ENCODE data around the gene SPTBN4. TPM values are rescaled to one million over a fixed set of nuclear protein-coding genes. Genes with fewer than 3 reads are reported as not detected.
"Not testable (repeated sequence)": the region's sequence is repeated elsewhere in the genome, so short reads cannot be mapped to it uniquely, and the experiment has no call there.

SPTBN4 gene
- total RNA-seq, 5 donors from 2014 or later (not counting 1 experiment from before 2014, with no cell fraction given): 0.37 to 1.2 (median 0.66) TPM

DNA sequence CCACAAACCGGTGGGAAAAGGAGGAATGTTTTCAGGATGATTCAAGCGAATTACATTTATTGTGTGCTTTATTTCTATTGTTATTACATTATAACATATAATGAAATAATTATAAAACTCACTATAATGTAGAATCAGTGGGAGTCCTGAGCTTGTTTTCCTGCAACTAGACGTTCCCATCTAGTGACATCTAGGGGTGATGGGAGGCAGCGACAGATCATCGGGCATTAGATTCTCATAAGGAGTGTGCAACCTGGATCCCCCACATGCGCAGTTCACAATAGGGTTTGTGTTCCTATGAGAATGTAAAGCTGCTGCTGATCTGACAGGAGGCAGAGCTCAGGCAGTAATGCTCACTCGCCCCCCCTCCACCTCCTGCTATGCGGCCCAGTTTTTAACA is 54.5 kb downstream of the SPTBN4 start:
- no peak overlapping the region for H3K4me3 Mint-ChIP-seq
- H3K27me3 Mint-ChIP-seq: peaks cover 21 to 27% of the 10 kb centered on the region in 2 donors
- H3K9me3 ChIP-seq: no peaks in the 10 kb centered on the region
- H3K27me3 ChIP-seq (replicated peaks in 1 of 2; ENCODE audit: control insufficient read depth in 2 of 2, extremely low read depth in 1 of 2, insufficient read depth in 2 of 2, low read length in 1 of 2): peaks cover 6 to 42% of the 10 kb centered on the region in 2 experiments
- 58% methylated on average over 2 of the region's 8 CpGs for WGBS (ENCODE audit: insufficient coverage)
- H3K4me3 ChIP-seq (ENCODE audit: control insufficient read depth in 1 of 2, extremely low read depth in 1 of 2, low read length in 1 of 2): no peak overlapping the region
- H3K36me3 ChIP-seq (ENCODE audit: control insufficient read depth in 2 of 2, extremely low read depth in 1 of 2, insufficient read depth in 1 of 2, low read length in 1 of 2): no peaks in the 10 kb centered on the region
- no peak overlapping the region for H3K27ac Mint-ChIP-seq
- ChIA-PET CTCF (interaction anchor here (0.6 to 1.4 kb wide), 5 partner anchors 29 to 225 kb away, joined by 3 to 11 read pairs (median 3); no protein-coding TSS in a partner anchor), POLR2A (no interaction called here)
- peaks cover 0 to 5% (median 4%) of the 10 kb centered on the region in 3 donors for H3K4me1 Mint-ChIP-seq
- DNase-seq (peak in 2 of 35 experiments; percentile 23 to 38), ATAC-seq (replicated peaks in 1 of 4) (no peak)
- H3K27ac ChIP-seq (ENCODE audit: low read length): no peak overlapping the region
- H3K36me3 Mint-ChIP-seq: no peaks in the 10 kb centered on the region
- H3K9me3 Mint-ChIP-seq: no peaks in the 10 kb centered on the region
- no peaks in the 10 kb centered on the region for H3K4me1 ChIP-seq (ENCODE audit: control insufficient read depth in 1 of 2, extremely low read depth in 1 of 2, insufficient read depth in 2 of 2, low read length in 2 of 2)

DNA sequence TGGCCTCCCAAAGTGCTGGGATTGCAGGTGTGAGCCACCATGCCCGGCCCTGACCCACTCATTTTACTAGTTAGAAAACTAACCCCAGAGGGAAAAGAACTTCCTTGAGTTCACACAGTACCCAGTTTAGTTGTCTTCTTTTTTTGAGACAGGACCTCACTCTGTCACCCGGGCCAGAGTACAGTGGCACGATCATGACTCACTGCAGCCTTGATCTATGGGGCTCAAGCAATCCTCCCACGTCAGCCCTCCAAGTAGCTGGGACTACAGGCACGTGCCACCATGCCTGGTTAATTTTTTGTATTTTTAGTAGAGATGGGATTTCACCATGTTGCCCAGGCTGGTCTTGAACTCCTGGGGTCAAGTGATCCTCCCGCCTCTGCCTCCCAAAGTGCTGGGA is 55.1 kb downstream of the SPTBN4 start:
- H3K4me1 ChIP-seq (ENCODE audit: control insufficient read depth in 1 of 2, extremely low read depth in 1 of 2, insufficient read depth in 2 of 2, low read length in 2 of 2); DNase-seq; H3K9me3 ChIP-seq; H3K4me1 Mint-ChIP-seq; H3K27ac ChIP-seq (ENCODE audit: low read length); ATAC-seq (replicated peaks in 1 of 4); H3K36me3 Mint-ChIP-seq; H3K4me3 Mint-ChIP-seq; H3K4me3 ChIP-seq (ENCODE audit: control insufficient read depth in 1 of 2, extremely low read depth in 1 of 2, low read length in 1 of 2); H3K9me3 Mint-ChIP-seq; H3K36me3 ChIP-seq (ENCODE audit: control insufficient read depth in 2 of 2, extremely low read depth in 1 of 2, insufficient read depth in 1 of 2, low read length in 1 of 2); H3K27ac Mint-ChIP-seq; POLR2A ChIA-PET: not testable (repeated sequence)
- 69% methylated on average over 3 of the region's 6 CpGs for WGBS (ENCODE audit: insufficient coverage)
- peaks cover 17 to 29% of the 10 kb centered on the region in 2 donors for H3K27me3 Mint-ChIP-seq
- peaks cover 6 to 42% of the 10 kb centered on the region in 2 experiments for H3K27me3 ChIP-seq (replicated peaks in 1 of 2; ENCODE audit: control insufficient read depth in 2 of 2, extremely low read depth in 1 of 2, insufficient read depth in 2 of 2, low read length in 1 of 2)
- CTCF ChIA-PET: interaction anchor here (0.7 to 1.4 kb wide), 4 partner anchors 28 to 622 kb away, joined by 3 to 11 read pairs (median 6); no protein-coding TSS in a partner anchor

DNA sequence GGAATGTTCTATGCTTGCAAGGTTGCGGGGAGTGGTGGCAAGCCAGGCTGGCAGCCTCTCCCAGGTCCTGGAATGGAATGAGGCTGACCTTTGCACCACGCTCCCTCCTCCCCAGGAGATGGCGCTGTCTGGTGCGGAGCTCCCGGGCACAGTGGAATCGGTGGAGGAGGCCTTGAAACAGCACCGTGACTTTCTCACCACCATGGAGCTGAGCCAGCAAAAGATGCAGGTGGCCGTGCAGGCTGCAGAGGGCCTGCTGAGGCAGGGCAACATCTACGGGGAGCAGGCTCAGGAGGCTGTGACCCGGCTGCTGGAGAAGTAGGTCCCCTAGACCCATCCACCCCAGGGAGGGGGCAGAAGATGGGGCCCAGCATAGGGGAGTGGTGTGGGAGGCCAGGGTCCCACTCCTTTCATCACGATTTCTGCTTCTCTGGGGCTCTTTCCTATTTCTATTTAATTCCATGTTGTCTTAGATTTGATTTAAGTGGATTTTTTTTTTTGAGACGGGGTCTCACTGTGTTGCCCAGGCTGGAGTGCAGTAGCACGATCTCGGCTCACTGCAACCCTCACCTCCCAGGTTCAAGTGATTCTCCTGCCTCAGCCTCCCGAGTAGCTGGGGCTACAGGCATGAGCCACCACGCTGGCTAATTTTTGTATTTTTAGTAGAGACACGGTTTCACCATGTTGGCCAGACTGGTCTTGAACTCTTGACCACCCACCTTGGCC is 56.7 kb downstream of the SPTBN4 start:
- Histone ChIP-seq H3K4me1 (ENCODE audit: control insufficient read depth in 1 of 2, extremely low read depth in 1 of 2, insufficient read depth in 2 of 2, low read length in 2 of 2) (no peaks in the 10 kb centered on the region), H3K9me3 (no peaks in the 10 kb centered on the region), H3K27me3 (replicated peaks in 1 of 2; ENCODE audit: control insufficient read depth in 2 of 2, extremely low read depth in 1 of 2, insufficient read depth in 2 of 2, low read length in 1 of 2) (peaks cover 6 to 35% of the 10 kb centered on the region in 2 experiments), H3K27ac (ENCODE audit: low read length) (no peak overlapping the region), H3K4me3 (ENCODE audit: control insufficient read depth in 1 of 2, extremely low read depth in 1 of 2, low read length in 1 of 2) (no peak overlapping the region), H3K36me3 (ENCODE audit: control insufficient read depth in 2 of 2, extremely low read depth in 1 of 2, insufficient read depth in 1 of 2, low read length in 1 of 2) (no peaks in the 10 kb centered on the region)
- DNase-seq (peak in 28 of 35 experiments; percentile 9 to 58 (median 26)), ATAC-seq (replicated peaks in 1 of 4) (peak; percentile 43 to 78 (median 50))
- Mint-ChIP-seq H3K4me3 (no peak overlapping the region), H3K9me3 (no peaks in the 10 kb centered on the region), H3K27ac (no peak overlapping the region), H3K36me3 (no peaks in the 10 kb centered on the region), H3K4me1 (peaks cover 4 to 5% (median 5%) of the 10 kb centered on the region in 3 donors), H3K27me3 (peaks cover 16 to 23% of the 10 kb centered on the region in 2 donors)
- CTCF ChIA-PET: interaction anchor here (0.6 to 0.7 kb wide), 4 partner anchors 33 to 380 kb away, joined by 3 to 4 read pairs (median 4); no protein-coding TSS in a partner anchor
- 51% methylated on average over 13 of the region's 17 CpGs for WGBS (ENCODE audit: insufficient coverage)
- POLR2A ChIA-PET: no interaction called here

DNA sequence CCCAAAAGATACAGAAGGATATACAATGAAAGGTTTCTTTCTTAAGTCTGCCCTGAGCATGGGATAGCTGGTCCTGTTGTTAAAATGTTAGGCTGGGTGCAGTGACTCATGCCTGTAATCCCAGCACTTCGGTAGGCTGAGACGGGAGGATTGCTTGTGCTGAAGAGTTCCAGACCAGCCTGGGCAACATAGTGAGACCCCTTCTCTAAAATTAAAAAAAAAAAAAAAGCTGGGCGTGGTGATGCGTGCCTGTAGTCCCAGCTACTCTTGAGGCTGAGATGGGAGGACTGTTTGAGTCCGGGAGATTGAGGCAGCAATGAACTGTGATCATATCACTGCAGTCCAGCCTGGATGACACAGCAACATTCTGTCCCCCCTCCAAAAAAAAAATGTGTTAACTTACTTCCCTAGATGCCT is 57.3 kb downstream of the SPTBN4 start:
- no peak for DNase-seq

DNA sequence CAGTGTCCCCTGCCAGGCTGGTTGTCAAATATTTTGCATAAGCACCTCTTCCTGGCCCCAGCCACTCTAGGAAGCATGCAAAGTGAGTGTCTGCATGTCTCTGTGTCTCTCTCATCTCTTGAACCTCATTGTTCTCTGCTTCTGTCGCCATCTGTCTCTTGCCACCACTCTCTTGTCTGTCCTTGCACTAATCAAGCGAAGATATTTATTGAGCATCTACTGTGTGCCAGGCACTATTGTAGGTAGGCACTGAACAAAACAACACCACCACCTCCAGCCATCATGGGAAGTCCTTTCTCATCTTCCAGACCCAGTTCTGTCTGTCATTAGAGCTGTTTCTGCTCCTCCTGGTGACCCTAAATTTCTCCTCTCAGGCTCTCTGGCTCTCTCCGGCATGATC is 57.9 kb downstream of the SPTBN4 start:
- Mint-ChIP-seq H3K27ac (no peak overlapping the region), H3K36me3 (no peaks in the 10 kb centered on the region), H3K4me1 (peaks cover 4 to 14% (median 5%) of the 10 kb centered on the region in 3 donors), H3K9me3 (no peaks in the 10 kb centered on the region), H3K27me3 (peaks cover 16 to 20% of the 10 kb centered on the region in 2 donors), H3K4me3 (no peak overlapping the region)
- ChIA-PET CTCF (interaction anchor here (0.5 to 0.6 kb wide), 5 partner anchors 9 to 1050 kb away, joined by 3 read pairs; no protein-coding TSS in a partner anchor), POLR2A (no interaction called here)
- no peaks in the 10 kb centered on the region for H3K36me3 ChIP-seq (ENCODE audit: control insufficient read depth in 2 of 2, extremely low read depth in 1 of 2, insufficient read depth in 1 of 2, low read length in 1 of 2)
- H3K4me3 ChIP-seq (ENCODE audit: control insufficient read depth in 1 of 2, extremely low read depth in 1 of 2, low read length in 1 of 2): no peak overlapping the region
- 86% methylated on average over 3 of the region's 3 CpGs for WGBS (ENCODE audit: insufficient coverage)
- H3K27ac ChIP-seq (ENCODE audit: low read length): no peak overlapping the region
- peaks cover 3 to 11% of the 10 kb centered on the region in 2 experiments for H3K4me1 ChIP-seq (ENCODE audit: control insufficient read depth in 1 of 2, extremely low read depth in 1 of 2, insufficient read depth in 2 of 2, low read length in 2 of 2)
- H3K9me3 ChIP-seq: no peaks in the 10 kb centered on the region
- ATAC-seq (replicated peaks in 1 of 4) (no peak), DNase-seq (no peak)
- H3K27me3 ChIP-seq (replicated peaks in 1 of 2; ENCODE audit: control insufficient read depth in 2 of 2, extremely low read depth in 1 of 2, insufficient read depth in 2 of 2, low read length in 1 of 2): peaks cover 5 to 34% of the 10 kb centered on the region in 2 experiments

More for the DNA sequence above, 57.3 kb downstream of the SPTBN4 start:
- H3K4me3 Mint-ChIP-seq: no peak overlapping the region
- 52% methylated on average over 2 of the region's 5 CpGs for WGBS (ENCODE audit: insufficient coverage)
- H3K27me3 Mint-ChIP-seq: peaks cover 16 to 20% of the 10 kb centered on the region in 2 donors
- peaks cover 3 to 10% (median 4%) of the 10 kb centered on the region in 3 donors for H3K4me1 Mint-ChIP-seq
- H3K4me3 ChIP-seq (ENCODE audit: control insufficient read depth in 1 of 2, extremely low read depth in 1 of 2, low read length in 1 of 2): no peak overlapping the region
- no peak overlapping the region for H3K27ac Mint-ChIP-seq
- no peak for ATAC-seq (replicated peaks in 1 of 4)
- peaks cover 5 to 34% of the 10 kb centered on the region in 2 experiments for H3K27me3 ChIP-seq (replicated peaks in 1 of 2; ENCODE audit: control insufficient read depth in 2 of 2, extremely low read depth in 1 of 2, insufficient read depth in 2 of 2, low read length in 1 of 2)
- H3K9me3 Mint-ChIP-seq: no peaks in the 10 kb centered on the region
- H3K4me1 ChIP-seq (ENCODE audit: control insufficient read depth in 1 of 2, extremely low read depth in 1 of 2, insufficient read depth in 2 of 2, low read length in 2 of 2): peaks cover 0 to 6% of the 10 kb centered on the region in 2 experiments
- H3K36me3 ChIP-seq (ENCODE audit: control insufficient read depth in 2 of 2, extremely low read depth in 1 of 2, insufficient read depth in 1 of 2, low read length in 1 of 2): no peaks in the 10 kb centered on the region
- no peaks in the 10 kb centered on the region for H3K9me3 ChIP-seq
- POLR2A ChIA-PET: no interaction called here
- no peak overlapping the region for H3K27ac ChIP-seq (ENCODE audit: low read length)
- H3K36me3 Mint-ChIP-seq: no peaks in the 10 kb centered on the region
- CTCF ChIA-PET: interaction anchor here (0.5 to 0.7 kb wide), 7 partner anchors 9 to 1050 kb away, joined by 3 to 4 read pairs (median 3); no protein-coding TSS in a partner anchor

DNA sequence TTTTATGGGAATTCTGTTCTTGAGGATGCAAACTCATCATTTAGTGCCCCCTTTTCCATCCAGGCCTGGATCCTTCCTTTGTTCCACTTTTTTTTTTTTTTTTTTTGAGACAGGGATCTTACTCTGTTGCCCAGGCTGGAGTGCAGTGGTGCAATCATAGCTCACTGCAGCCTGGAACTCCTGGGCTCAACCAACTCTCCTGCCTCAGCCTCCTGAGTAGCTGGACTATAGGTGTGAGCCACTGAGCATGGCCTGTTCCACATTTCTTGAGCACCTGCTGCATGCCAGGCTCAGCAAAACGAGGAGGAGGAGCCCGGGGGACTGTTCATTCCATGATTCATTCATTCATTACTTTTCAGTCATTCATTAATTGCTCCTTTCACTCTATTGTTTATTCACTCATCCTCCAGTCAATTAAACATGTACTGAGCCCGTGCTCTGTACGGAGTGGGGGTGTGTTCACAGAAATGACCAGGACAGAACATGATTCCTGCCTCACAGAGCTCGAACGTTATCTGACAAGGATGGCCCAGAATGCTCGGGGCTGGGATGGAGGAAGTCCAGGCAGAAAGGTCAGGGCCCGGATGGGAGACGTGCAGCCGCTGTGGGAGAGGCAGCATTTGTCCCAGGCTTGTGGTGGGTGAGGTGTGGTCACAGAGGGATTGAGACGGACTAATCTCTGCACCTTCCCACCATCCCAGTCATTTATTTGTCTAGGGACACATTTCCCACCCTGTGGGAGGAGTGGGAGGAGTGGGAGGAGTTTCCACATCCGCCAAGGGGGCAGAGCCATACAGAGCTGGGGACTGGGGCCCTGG is 58.6 kb downstream of the SPTBN4 start:
- H3K4me3 ChIP-seq (ENCODE audit: control insufficient read depth in 1 of 2, extremely low read depth in 1 of 2, low read length in 1 of 2): no peak overlapping the region
- Mint-ChIP-seq H3K27ac (no peak overlapping the region), H3K4me3 (no peak overlapping the region), H3K27me3 (peaks cover 9 to 18% of the 10 kb centered on the region in 2 donors), H3K9me3 (no peaks in the 10 kb centered on the region), H3K36me3 (no peaks in the 10 kb centered on the region), H3K4me1 (peaks cover 7 to 18% (median 10%) of the 10 kb centered on the region in 3 donors)
- peaks cover 5 to 36% of the 10 kb centered on the region in 2 experiments for H3K27me3 ChIP-seq (replicated peaks in 1 of 2; ENCODE audit: control insufficient read depth in 2 of 2, extremely low read depth in 1 of 2, insufficient read depth in 2 of 2, low read length in 1 of 2)
- H3K27ac ChIP-seq (ENCODE audit: low read length): no peak overlapping the region
- no peak for DNase-seq
- 55% methylated on average over 5 of the region's 12 CpGs for WGBS (ENCODE audit: insufficient coverage)
- ATAC-seq (replicated peaks in 1 of 4): no peak
- H3K9me3 ChIP-seq: no peaks in the 10 kb centered on the region
- ChIA-PET CTCF (no interaction called here), POLR2A (interaction anchor here in 1 of 2 donors (0.7 kb wide), 1 partner anchor 9 kb away, joined by 12 read pairs; no protein-coding TSS in a partner anchor)
- no peaks in the 10 kb centered on the region for H3K36me3 ChIP-seq (ENCODE audit: control insufficient read depth in 2 of 2, extremely low read depth in 1 of 2, insufficient read depth in 1 of 2, low read length in 1 of 2)
- H3K4me1 ChIP-seq (ENCODE audit: control insufficient read depth in 1 of 2, extremely low read depth in 1 of 2, insufficient read depth in 2 of 2, low read length in 2 of 2): peaks cover 3 to 17% of the 10 kb centered on the region in 2 experiments

Data from T-cell (primary cell).